Smooth muscle cell of the coronary artery (primary cell): ENCODE results near the gene RNU6-7. TPM values are rescaled to one million over a fixed set of nuclear protein-coding genes. Genes with fewer than 3 reads are reported as not detected.

Experiments
- total RNA-seq: library from RNA; depleted of rRNA; stranded (reverse); fragments of >200 nt; gene quantifications from 2 replicates; pipeline ENCODE4 v1.2.3, GENCODE V29; 2014; ENCODE audit warnings: low replicate concordance

RNU6-7 gene
- not detected in 2 replicates for total RNA-seq

DNA sequence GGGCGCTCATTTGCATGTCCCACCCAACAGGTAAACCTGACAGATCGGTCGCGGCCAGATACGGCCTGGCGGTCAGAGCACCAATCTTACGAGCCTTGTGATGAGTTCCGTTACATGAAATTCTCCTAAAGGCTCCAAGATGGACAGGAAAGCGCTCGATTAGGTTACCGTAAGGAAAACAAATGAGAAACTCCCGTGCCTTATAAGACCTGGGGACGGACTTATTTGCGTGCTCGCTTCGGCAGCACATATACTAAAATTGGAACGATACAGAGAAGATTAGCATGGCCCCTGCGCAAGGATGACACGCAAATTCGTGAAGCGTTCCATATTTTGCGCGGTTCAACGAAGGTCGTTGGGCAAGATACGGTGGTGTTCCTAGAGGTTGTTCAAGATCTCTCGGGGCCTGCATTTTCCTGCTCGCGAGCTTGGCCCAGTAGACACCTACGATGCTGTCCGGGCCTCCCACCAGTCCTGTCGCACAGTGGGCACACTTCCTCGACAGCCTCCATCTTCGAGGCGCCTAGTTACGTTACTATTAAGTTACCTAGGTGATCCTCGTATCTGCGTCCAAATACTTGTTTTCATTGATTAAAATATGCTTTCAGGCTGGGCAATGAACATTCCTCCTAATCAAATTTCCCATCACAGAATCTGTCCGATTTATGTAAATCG is at the start of gene RNU6-7:
Gene RNU6-7, plus strand, starts transcription at position 230 of the 675 bp plus-strand sequence.

DNA sequence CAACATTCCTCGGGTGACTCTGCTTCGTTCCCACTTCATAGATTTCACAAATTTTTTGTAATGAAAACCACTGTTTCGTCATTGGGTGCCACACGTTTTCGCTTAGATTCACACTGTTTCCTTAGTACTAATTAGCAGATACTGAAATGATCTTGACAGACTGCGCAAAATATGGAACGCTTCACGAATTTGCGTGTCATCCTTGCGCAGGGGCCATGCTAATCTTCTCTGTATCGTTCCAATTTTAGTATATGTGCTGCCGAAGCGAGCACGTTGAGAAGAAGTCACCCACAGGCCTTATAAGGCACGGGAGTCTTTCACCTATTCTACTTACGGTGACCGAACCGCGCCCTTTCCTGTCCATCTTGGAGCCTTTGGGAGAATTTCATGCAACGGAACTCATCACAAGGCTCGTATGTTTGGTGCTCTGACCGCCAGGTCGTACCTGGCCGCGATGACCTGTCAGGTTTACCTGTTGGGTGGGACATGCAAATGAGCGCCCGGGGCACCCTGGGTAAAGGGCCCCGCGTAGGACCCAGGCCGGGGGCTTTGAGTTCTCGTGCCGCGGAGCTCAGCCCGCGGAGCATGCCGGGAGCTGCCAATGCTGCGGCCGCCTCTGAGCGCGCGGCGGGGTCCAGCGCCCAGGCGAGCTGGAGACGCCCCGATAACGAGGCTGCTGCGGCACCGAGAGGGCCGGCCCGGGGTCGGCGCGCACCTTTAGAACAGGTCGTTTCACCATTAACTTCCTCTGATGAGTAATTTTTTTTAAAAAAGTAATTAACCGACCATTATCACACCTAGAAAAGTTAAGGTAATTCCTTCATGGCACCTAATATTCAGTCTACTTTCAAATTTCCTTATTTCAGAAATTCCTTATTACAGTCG is 1.4 kb downstream of the RNU6-7 start, which contains the start of gene RNU6-8:
Gene RNU6-8, minus strand, starts transcription at position 272 of the 885 bp plus-strand sequence.

Other genes starting within 250 kb of the RNU6-7 start
- gene ARHGAP5, start 124.7 kb upstream of the RNU6-7 start, total RNA-seq: 27.5 and 68.6 TPM in 2 replicates
- gene RNU6-8, start 1.2 kb downstream of the RNU6-7 start, total RNA-seq: not detected in 2 replicates
- gene AKAP6, start 127.3 kb downstream of the RNU6-7 start, total RNA-seq: 1.4 and 18.2 TPM in 2 replicates